ENCODE measurements around the gene BLOC1S1. TPM values are rescaled to one million over a fixed set of nuclear protein-coding genes. Genes with fewer than 3 reads are reported as not detected.

The BLOC1S1 gene
- total and polyA plus RNA-seq, 4 donors, result 87.3 to 351 (median 181) TPM

DNA sequence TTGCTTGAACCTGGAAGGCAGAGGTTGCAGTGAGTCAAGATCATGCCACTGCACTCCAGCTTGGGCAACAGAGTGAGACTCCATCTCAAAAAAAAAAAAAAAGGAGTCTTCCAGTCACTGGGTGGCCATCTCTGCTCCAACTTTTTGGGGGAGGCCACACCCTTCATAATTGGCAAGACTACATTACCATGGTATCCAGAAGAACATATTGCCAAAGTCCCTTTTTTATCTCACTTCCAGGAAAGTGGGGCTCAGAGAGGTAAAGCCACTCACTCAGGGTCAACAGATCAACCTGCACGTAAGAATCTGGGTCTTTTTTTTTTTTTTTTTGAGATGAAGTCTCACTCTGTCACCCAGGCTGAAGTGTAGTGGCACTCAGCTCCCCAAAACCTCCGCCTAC lies 18.0 kb downstream of the BLOC1S1 start:
- Histone ChIP-seq H3K27me3 (ENCODE audit: control insufficient read depth in 1 of 2, insufficient read depth in 2 of 2, low read length in 1 of 2) (no peaks in the 10 kb centered on the region), H3K27ac (ENCODE audit: low read depth in 1 of 2, low read length in 2 of 2) (no peak overlapping the region), H3K9me3 (ENCODE audit: control insufficient read depth, low read length) (no peaks in the 10 kb centered on the region), H3K4me1 (ENCODE audit: control insufficient read depth in 1 of 2, insufficient read depth in 2 of 2, low read length in 2 of 2) (no peaks in the 10 kb centered on the region), H3K4me3 (ENCODE audit: low read length in 2 of 2) (no peak overlapping the region), H3K36me3 (ENCODE audit: control insufficient read depth in 1 of 2, insufficient read depth in 2 of 2, low read length in 1 of 2) (no peaks in the 10 kb centered on the region)
- WGBS, 2 donors, result 80 to 84% methylated on average over 2 of the region's 2 CpGs
- intact Hi-C loops (cut with DNase I), result loop anchor here in 1 of 2 donors (10.0 kb wide), 1 partner anchor 231 kb away; the partner anchor contains the start of genes CDK2 and PMEL
- no peak for ATAC-seq (ENCODE audit: low FRiP score)
- no peak for DNase-seq

DNA sequence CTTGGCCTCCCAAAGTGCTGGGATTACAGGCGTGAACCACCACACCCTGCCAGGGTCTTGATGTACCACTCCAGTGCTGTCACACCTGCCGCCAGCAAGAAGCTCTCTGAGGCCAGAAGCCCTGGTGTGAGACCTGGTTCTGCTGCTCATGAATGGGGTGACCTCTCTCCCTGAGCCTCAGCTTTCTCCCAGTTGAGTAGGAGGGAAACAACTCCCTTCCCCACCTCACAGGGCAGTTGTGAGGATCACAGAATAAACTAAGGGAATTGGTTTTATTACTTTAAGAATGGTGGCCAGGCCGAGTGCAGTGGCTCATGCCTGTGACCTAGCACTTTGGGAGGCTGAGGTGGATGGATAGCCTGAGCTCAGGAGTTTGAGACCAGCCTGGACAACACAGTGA lies 18.7 kb downstream of the BLOC1S1 start:
- ATAC-seq (ENCODE audit: low FRiP score), result no peak
- no peaks in the 10 kb centered on the region for H3K27me3 ChIP-seq (ENCODE audit: control insufficient read depth in 1 of 2, insufficient read depth in 2 of 2, low read length in 1 of 2)
- H3K36me3 ChIP-seq (ENCODE audit: control insufficient read depth in 1 of 2, insufficient read depth in 2 of 2, low read length in 1 of 2), result no peaks in the 10 kb centered on the region
- DNase-seq, result no peak
- no peak overlapping the region for H3K27ac ChIP-seq (ENCODE audit: low read depth in 1 of 2, low read length in 2 of 2)
- no peaks in the 10 kb centered on the region for H3K4me1 ChIP-seq (ENCODE audit: control insufficient read depth in 1 of 2, insufficient read depth in 2 of 2, low read length in 2 of 2)
- intact Hi-C loops (cut with DNase I), result loop anchor here in 1 of 2 donors (10.0 kb wide), 1 partner anchor 230 kb away; the partner anchor contains the start of genes CDK2 and PMEL
- H3K9me3 ChIP-seq (ENCODE audit: control insufficient read depth, low read length), result no peaks in the 10 kb centered on the region
- no peak overlapping the region for H3K4me3 ChIP-seq (ENCODE audit: low read length in 2 of 2)
- WGBS, 2 donors, result 89 to 94% methylated on average over 3 of the region's 3 CpGs

DNA sequence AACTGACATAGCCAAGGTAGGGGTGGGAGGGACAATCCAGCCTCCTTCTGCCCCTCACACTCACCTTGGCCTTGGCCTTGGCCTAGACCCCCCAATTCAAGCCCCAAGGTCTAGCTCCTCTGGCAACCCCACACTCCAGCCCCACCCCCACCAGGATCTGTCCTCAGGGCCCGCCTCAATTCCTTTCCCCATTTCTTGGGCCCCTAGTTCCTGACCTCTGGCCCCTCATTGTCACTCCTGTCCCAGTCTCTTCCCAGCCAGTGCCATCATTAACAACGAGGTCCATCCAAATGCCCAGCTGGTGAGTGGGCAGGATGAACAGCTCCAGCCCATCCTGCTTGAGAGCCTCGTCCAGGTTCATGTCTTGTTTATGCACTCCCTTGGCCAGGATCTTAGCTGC lies 20.2 kb downstream of the BLOC1S1 start:
- H3K27me3 ChIP-seq (ENCODE audit: control insufficient read depth in 1 of 2, insufficient read depth in 2 of 2, low read length in 1 of 2), result no peaks in the 10 kb centered on the region
- DNase-seq (no peak), ATAC-seq (ENCODE audit: low FRiP score) (no peak)
- intact Hi-C loops (cut with DNase I), result loop anchor here (2.0 to 10.0 kb wide), 4 partner anchors 55 to 229 kb away; partner anchors contain the start of genes CDK2 (in 1 of the 2) and PMEL (in 1 of the 2)
- 48 to 58% methylated on average over 3 of the region's 3 CpGs for WGBS, 2 donors
- no peaks in the 10 kb centered on the region for H3K36me3 ChIP-seq (ENCODE audit: control insufficient read depth in 1 of 2, insufficient read depth in 2 of 2, low read length in 1 of 2)
- H3K4me3 ChIP-seq (ENCODE audit: low read length in 2 of 2), result no peak overlapping the region
- H3K9me3 ChIP-seq (ENCODE audit: control insufficient read depth, low read length), result no peaks in the 10 kb centered on the region
- no peaks in the 10 kb centered on the region for H3K4me1 ChIP-seq (ENCODE audit: control insufficient read depth in 1 of 2, insufficient read depth in 2 of 2, low read length in 2 of 2)
- H3K27ac ChIP-seq (ENCODE audit: low read depth in 1 of 2, low read length in 2 of 2), result no peak overlapping the region

DNA sequence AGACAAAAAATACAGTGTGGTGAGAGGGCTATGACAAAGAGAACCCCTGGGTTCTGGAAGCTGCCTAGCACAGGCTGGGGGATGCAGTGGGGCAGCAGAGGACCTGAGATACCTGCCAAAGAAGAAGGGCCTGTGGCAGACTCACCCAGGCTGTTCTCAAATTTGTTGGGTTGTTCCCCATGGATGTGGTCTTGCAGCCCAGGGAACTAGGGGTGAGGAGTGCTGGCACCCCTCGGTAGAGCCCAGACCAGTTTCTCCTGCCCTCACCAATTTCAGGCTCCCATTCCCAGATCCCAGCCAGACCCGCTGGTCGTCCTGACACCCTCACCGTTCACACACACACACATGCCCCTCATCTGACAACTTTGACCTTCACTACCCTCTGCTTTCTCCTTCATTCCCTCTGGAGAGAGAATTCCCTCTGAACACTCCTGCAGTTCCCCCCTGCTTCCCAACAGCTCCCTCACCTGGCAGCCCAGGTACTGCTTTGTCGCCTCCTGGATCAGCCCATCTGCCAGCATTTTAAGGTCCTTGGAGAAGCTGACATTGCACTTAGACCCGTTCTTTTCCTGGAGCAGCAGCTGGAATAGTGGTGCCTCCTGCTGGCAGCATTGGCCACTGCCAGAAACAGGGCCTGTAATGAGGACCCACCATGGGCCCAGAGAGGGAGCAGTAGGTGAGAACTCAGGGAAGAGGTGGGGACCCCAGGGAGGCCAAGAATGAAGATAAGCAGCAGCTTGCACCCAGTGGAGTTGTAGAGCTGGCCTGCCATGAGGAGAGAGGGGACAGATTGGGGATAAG lies 21.1 kb downstream of the BLOC1S1 start:
- ATAC-seq (ENCODE audit: low FRiP score), result peak; percentile 74
- Histone ChIP-seq H3K27ac (ENCODE audit: low read depth in 1 of 2, low read length in 2 of 2) (no peak overlapping the region), H3K4me1 (ENCODE audit: control insufficient read depth in 1 of 2, insufficient read depth in 2 of 2, low read length in 2 of 2) (no peaks in the 10 kb centered on the region), H3K9me3 (ENCODE audit: control insufficient read depth, low read length) (no peaks in the 10 kb centered on the region), H3K36me3 (ENCODE audit: control insufficient read depth in 1 of 2, insufficient read depth in 2 of 2, low read length in 1 of 2) (no peaks in the 10 kb centered on the region), H3K4me3 (ENCODE audit: low read length in 2 of 2) (no peak overlapping the region), H3K27me3 (ENCODE audit: control insufficient read depth in 1 of 2, insufficient read depth in 2 of 2, low read length in 1 of 2) (no peaks in the 10 kb centered on the region)
- WGBS, 2 donors, result 28 to 30% methylated on average over 5 to 6 of the region's 6 CpGs
- intact Hi-C loops (cut with DNase I), result loop anchor here (2.0 to 10.0 kb wide), 4 partner anchors 56 to 228 kb away; partner anchors contain the start of genes CDK2 (in 1 of the 2) and PMEL (in 1 of the 2)
- peak; percentile 80 to 88 for DNase-seq

DNA sequence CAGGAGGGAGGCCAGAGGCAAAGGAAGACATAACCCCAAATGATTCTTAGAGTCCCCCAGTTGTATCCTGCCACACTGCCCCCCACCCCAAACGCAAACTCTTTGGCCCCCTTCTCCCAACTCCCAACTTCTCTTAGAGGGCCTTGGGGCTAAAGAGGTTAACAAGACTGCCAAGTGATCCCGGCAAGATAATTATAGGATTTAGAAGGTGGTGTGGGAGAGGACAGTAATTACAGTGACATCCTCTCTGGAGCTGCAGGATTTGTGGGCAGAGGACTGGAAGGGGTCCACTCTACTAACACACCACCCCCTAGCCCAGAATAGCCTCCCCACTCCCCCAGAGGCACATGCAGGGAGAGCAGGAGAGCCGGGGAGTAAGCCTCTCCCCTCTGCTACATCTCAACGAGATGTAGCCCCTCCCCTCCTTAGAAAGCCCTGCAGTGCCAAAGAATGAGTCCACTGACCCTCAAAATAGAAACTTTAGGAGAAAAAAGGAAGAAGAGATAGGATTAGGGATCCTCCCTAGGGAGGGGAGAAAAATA lies 21.8 kb downstream of the BLOC1S1 start:
- H3K27ac ChIP-seq (ENCODE audit: low read depth in 1 of 2, low read length in 2 of 2), result peak overlapping the region in 1 of 2 donors; percentile 80
- intact Hi-C loops (cut with DNase I), result loop anchor here (2.0 to 10.0 kb wide), 4 partner anchors 57 to 227 kb away; partner anchors contain the start of genes CDK2 (in 1 of the 2) and PMEL (in 1 of the 2)
- DNase-seq (no peak), ATAC-seq (ENCODE audit: low FRiP score) (peak; percentile 9)
- no peaks in the 10 kb centered on the region for H3K36me3 ChIP-seq (ENCODE audit: control insufficient read depth in 1 of 2, insufficient read depth in 2 of 2, low read length in 1 of 2)
- H3K9me3 ChIP-seq (ENCODE audit: control insufficient read depth, low read length), result no peaks in the 10 kb centered on the region
- H3K27me3 ChIP-seq (ENCODE audit: control insufficient read depth in 1 of 2, insufficient read depth in 2 of 2, low read length in 1 of 2), result no peaks in the 10 kb centered on the region
- H3K4me1 ChIP-seq (ENCODE audit: control insufficient read depth in 1 of 2, insufficient read depth in 2 of 2, low read length in 2 of 2), result no peaks in the 10 kb centered on the region
- WGBS, 2 donors, result 2% methylated on average over 4 of the region's 4 CpGs
- no peak overlapping the region for H3K4me3 ChIP-seq (ENCODE audit: low read length in 2 of 2)

DNA sequence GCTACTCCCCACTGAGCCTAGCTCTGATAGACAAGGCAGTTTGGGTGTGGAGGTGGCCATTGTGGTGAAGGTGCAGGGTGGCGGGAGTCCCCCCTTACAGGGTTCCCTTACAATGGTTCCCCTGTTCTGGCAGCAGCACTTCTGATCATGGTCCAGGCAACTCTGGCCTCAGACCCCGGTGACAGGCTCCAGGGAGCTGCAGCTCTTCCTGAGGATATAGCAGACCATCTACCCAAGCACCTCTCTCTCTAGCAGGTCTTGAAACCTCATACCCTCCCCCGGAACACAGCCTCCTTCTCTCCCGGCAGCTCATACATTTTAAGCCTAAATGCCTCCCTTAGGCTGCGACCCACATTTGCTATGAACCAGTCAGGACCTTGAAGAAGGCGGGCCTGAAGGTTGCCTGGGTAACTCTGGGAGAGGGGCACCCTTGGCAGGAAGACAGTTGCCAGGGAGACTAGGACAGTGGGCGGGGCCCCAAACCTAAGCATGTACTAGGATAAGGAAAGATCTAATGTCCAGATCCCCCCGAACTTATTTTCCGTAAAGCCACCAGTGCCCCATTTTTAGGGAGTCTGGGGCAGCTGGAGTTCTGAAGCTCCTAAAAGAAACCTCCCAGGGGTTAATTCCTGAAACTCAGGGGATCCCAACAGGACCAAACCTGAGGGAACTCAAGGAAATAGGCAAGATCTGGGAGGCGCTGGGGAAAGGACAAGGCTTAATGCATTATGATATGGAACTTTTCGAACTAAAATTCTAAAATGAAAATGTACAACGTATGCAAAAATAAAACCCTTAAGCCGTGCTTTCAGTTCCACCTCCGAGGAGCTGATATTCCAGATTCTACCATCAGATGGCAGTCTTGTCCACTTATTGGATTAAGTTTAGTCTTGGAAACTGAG lies 22.5 kb downstream of the BLOC1S1 start:
- intact Hi-C loops (cut with DNase I), result loop anchor here (5.0 to 10.0 kb wide), 3 partner anchors 59 to 226 kb away; partner anchors contain the start of genes CDK2 (in 1 of the 2) and PMEL (in 1 of the 2)
- WGBS, 2 donors, result 0 to 1% methylated on average over 14 of the region's 14 CpGs
- peak; percentile 91 to 92 for DNase-seq
- peak; percentile 90 for ATAC-seq (ENCODE audit: low FRiP score)
- Histone ChIP-seq H3K27me3 (ENCODE audit: control insufficient read depth in 1 of 2, insufficient read depth in 2 of 2, low read length in 1 of 2) (no peaks in the 10 kb centered on the region), H3K36me3 (ENCODE audit: control insufficient read depth in 1 of 2, insufficient read depth in 2 of 2, low read length in 1 of 2) (no peaks in the 10 kb centered on the region), H3K4me3 (ENCODE audit: low read length in 2 of 2) (peak overlapping the region; percentile 52 to 81), H3K27ac (ENCODE audit: low read depth in 1 of 2, low read length in 2 of 2) (peak overlapping the region in 1 of 2 donors; percentile 80), H3K4me1 (ENCODE audit: control insufficient read depth in 1 of 2, insufficient read depth in 2 of 2, low read length in 2 of 2) (no peaks in the 10 kb centered on the region), H3K9me3 (ENCODE audit: control insufficient read depth, low read length) (no peaks in the 10 kb centered on the region)

DNA sequence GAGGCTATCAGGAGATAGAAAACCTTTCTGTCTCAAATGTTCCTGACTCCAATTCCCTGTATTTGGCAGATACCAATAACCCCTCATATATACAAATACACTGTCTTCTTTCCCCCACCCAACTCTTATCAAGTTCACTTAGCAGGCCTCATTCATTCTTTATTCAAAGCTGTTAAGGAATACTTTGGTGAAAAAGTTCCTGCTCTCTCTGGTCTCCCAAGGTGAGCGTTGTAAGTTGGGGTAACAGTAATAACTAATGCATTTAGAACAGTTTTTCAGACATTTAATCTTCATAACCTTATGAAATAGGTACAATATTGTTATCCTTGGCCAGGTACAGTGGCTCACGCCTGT lies 23.2 kb downstream of the BLOC1S1 start:
- intact Hi-C loops (cut with DNase I), result loop anchor here (5.0 to 10.0 kb wide), 3 partner anchors 58 to 226 kb away; partner anchors contain the start of genes CDK2 (in 1 of the 2) and PMEL (in 1 of the 2)
- no peaks in the 10 kb centered on the region for H3K36me3 ChIP-seq (ENCODE audit: control insufficient read depth in 1 of 2, insufficient read depth in 2 of 2, low read length in 1 of 2)
- H3K27ac ChIP-seq (ENCODE audit: low read depth in 1 of 2, low read length in 2 of 2), result no peak overlapping the region
- H3K4me1 ChIP-seq (ENCODE audit: control insufficient read depth in 1 of 2, insufficient read depth in 2 of 2, low read length in 2 of 2), result no peaks in the 10 kb centered on the region
- H3K4me3 ChIP-seq (ENCODE audit: low read length in 2 of 2), result no peak overlapping the region
- 58 to 62% methylated on average over 2 of the region's 2 CpGs for WGBS, 2 donors
- DNase-seq (no peak), ATAC-seq (ENCODE audit: low FRiP score) (no peak)
- H3K27me3 ChIP-seq (ENCODE audit: control insufficient read depth in 1 of 2, insufficient read depth in 2 of 2, low read length in 1 of 2), result no peaks in the 10 kb centered on the region
- no peaks in the 10 kb centered on the region for H3K9me3 ChIP-seq (ENCODE audit: control insufficient read depth, low read length)

All from aorta (tissue), 5 donors.